SK-MEL-5 (cell line): ENCODE measurements around the gene MTG2. TPM values are rescaled to one million over a fixed set of nuclear protein-coding genes. Genes with fewer than 3 reads are reported as not detected.

Experiments used
- DNase-seq: peaks from one replicate; pipeline ENCODE4 v3.0.0-alpha.2; 2016; ENCODE audit warnings: low read depth, low spot score
- in situ Hi-C: cut with HindIII; loops from 2 replicates; pipeline ENCODE4 v1.10.0; 2016; ENCODE audit warnings: low sequenced_read_pairs, high pct_unique_total_duplicates, low pct_unique_long_range_greater_than_20kb
- total RNA-seq: library from RNA; depleted of rRNA; stranded (reverse); fragments of >200 nt; shearing (Covaris generic); gene quantifications from 2 replicates; pipeline ENCODE4 v1.2.3, GENCODE V29; 2014

MTG2 gene
- total RNA-seq, 1 experiment from 2014 or later, result 29.6 TPM

DNA sequence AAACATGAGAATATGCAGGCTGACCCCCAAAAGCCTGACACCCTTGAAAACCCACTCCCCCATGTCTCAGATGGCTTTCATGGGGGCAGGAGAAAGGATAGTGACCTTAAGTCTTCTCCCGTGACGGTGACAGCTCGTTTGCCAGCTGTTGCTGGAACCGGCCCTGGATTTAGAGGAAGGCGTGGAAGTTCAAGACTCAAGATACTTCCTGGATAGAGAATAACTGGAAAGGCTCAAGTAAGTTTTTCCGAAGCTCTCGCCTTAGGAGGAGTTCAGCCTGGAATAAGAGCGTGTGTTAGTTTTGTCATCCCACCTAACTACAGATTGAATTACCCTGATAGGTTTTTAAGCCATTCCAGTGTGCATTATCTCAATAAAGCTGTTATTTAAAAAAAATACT is 11.6 kb upstream of the MTG2 start:
- no peak for DNase-seq

GRCh38 chr20:62172666-62173065 is 10.2 kb upstream of the MTG2 start:
- no peak for DNase-seq
- in situ Hi-C loops, result no loop called here

More for the DNA sequence above, 11.6 kb upstream of the MTG2 start:
- in situ Hi-C loops, result no loop called here

- in situ Hi-C loops, result no loop called here
- no peak for DNase-seq
Observed at GRCh38 chr20:62174021-62174804, 8.6 kb upstream of the MTG2 start.

DNA sequence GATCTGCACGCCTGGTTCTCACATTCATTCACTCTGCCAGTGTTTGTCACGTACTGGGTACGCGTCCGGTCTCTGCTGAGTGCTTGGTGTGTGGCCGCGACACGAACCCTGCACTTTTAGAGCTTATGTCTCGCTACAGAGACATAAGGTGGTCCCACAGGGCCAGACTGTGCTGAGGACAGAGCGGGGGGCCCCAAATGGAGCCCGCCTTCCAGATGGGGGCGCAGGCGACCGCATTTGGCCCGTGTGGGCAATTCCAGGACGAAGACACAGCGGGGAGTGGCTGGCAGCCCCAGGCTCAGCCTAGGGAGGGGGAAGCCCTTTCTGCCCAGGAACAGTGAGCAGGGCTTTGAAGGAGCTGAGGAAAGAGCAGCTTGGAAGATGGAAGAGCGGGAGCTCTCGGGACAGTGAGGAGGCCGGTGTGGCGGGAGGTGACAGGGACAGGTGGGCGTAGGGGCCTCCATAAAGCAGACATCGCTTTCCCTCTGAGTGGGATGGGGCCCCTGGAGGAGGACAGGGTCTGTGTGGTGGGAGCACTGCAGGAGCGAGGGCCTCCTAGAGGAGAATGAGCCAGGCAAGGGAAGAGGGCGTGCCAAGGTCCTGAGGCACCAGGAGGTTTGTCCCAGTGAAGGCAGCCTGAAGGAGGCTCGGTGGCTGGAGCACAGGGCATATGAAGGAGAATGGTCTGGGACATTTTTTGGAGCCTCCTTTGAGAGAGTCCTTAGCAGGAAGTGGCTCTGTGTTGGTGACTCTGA is 7.8 kb upstream of the MTG2 start:
- in situ Hi-C loops, result loop anchor here (25.0 kb wide), 1 partner anchor 112 kb away; no protein-coding TSS in a partner anchor
- DNase-seq, result no peak

DNA sequence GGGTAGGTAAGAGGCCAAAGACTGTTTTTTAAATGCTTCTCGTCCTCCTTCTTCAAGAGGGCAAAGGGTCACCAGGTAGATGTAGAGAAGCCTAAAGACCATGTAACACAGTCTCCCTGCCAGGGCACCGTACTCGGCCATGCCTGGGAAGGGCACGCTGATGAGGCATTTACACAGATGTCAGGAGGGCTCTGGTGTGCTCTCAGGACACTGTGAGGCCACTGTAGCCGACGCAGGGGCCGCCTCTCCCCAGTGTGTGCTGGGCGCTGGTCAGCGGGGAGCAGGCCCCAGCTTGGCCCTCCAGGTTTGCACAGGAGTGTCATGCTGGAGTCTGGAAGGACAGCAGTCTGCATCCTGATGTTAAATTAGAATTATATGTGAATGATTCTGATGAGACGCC is 7.1 kb upstream of the MTG2 start:
- in situ Hi-C loops, result loop anchor here (25.0 kb wide), 1 partner anchor 112 kb away; no protein-coding TSS in a partner anchor
- DNase-seq, result no peak

DNA sequence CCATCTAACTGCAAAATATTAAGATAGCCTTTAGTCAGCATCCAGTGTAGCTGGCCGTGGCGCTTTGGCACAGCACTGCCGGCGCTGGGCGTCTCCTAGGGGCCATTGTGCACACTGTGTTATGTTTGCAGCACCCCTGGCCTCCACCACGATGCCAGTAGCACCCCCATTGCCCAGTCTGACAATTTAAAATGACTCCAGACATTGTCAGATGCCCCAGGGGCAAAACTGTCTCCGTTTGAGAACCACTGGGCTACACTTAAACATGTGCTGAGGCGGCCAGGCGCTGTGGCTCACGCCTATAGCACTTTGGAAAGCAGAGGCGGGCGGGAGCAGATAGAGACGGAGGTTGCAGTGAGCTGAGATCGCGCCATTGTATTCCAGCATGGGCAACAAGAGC is 6.0 kb upstream of the MTG2 start:
- in situ Hi-C loops, result loop anchor here (25.0 kb wide), 1 partner anchor 110 kb away; no protein-coding TSS in a partner anchor
- no peak for DNase-seq

- in situ Hi-C loops, result loop anchor here (25.0 kb wide), 1 partner anchor 110 kb away; no protein-coding TSS in a partner anchor
- no peak for DNase-seq
Observed at GRCh38 chr20:62177307-62177706, 5.5 kb upstream of the MTG2 start.

- in situ Hi-C loops, result loop anchor here (25.0 kb wide), 1 partner anchor 109 kb away; no protein-coding TSS in a partner anchor
- no peak for DNase-seq
Observed at GRCh38 chr20:62178316-62179161, 4.3 kb upstream of the MTG2 start.

GRCh38 chr20:62179162-62179504 is 3.7 kb upstream of the MTG2 start:
- DNase-seq, result no peak
- in situ Hi-C loops, result loop anchor here (25.0 kb wide), 1 partner anchor 108 kb away; no protein-coding TSS in a partner anchor

- in situ Hi-C loops, result loop anchor here (25.0 kb wide), 1 partner anchor 105 kb away; no protein-coding TSS in a partner anchor
Observed at GRCh38 chr20:62181808-62182207, 1.0 kb upstream of the MTG2 start.

DNA sequence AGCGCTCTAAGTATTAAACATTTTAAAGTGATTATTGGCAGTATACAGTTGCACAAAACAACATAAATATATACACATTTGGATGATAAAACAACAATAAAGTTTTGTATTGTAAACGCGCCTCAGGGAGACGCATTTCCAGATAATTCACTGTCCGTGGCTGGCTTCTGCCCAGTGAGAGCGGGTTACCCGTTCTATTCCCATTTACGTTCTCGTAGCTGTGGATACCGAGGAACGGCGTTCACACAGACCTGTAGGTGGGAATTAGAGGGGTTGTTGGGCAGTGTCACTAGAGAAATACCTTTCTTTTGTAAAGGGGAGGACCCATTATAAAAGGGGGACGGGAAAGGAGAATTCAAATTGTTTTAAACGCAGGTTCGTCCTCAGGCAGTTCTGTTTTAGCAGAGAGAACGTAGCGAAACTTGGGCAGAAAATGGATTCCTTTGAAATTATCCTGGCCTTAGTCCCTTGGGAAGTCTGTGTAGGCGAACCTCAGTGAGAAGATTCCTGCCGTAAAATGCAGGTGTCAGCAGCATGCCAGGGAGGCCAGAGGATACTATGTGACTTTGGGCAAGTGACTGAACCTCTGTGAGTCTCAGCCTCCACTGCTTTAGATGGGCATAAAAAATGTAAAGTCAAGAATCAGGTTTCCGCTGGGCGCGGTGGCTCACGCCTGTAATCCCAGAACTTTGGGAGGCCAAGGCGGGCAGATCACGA is 756 bp downstream of the MTG2 start:
- in situ Hi-C loops, result loop anchor here (25.0 kb wide), 1 partner anchor 104 kb away; no protein-coding TSS in a partner anchor
- DNase-seq, result no peak

More at GRCh38 chr20:62181808-62182207, 1.0 kb upstream of the MTG2 start:
- DNase-seq, result peak; percentile 9

GRCh38 chr20:62186096-62186426 is 3.2 kb downstream of the MTG2 start:
- DNase-seq, result no peak
- in situ Hi-C loops, result loop anchor here (25.0 kb wide), 1 partner anchor 101 kb away; no protein-coding TSS in a partner anchor

DNA sequence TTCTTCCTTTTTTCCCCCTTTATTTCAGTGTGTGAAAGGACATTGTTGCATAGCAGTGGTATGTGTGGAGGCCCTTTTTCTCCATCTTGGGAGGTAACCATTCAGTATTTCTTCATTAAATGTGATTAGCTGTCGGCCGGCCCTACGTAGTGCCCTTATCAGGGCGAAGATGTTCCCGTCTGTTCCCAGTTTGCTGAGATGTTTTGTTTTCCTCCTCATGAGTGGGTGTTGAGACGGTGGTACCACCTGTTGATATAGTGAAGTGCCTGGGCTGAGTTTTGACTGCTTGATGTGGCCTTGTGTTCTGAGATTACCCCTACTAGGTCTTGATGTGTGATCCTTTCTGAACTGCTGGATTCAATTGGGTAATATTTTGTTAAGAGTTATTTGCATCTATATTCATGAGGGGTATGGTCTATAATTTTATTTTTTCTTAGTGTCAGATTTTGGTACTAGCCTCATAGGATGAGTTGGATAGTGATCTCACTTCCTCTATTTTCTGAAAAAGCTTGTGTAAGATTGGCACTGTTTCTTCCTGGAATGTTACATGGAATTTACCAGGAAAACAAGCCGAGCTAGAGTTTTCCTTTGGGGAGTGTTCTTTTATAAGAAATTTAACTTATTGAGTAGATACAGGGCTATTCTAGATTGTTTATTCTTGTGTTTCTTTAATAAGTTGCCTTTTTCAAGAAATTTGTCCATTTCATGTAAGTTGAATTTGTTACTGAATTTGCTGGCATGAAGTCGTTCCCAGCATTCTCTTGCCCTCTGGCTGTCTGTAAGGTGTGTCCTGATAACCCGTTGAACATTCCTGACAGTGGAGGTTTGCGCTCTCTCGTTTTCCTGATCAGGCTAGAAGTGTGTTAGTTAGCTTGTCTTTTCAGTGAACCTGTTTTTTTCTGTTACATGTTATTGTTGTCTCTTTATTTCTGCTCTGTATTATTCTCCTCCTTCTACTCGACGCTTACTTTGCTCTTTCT is 4.3 kb downstream of the MTG2 start:
- no peak for DNase-seq
- in situ Hi-C loops, result loop anchor here (25.0 kb wide), 1 partner anchor 100 kb away; no protein-coding TSS in a partner anchor

GRCh38 chr20:62190639-62191411 is 8.0 kb downstream of the MTG2 start:
- DNase-seq, result no peak
- in situ Hi-C loops, result loop anchor here (25.0 kb wide), 1 partner anchor 96 kb away; no protein-coding TSS in a partner anchor
